Activated CD4-positive, alpha-beta T cell treated with anti-CD3 and anti-CD28 coated beads for 48 hours (primary cell): Measurements from ENCODE around the gene RAB3C.

ENCODE experiments used
- DNase-seq: peaks from one replicate; pipeline ENCODE4 v3.0.0-alpha.2; 2020

Gene RAB3C

DNA sequence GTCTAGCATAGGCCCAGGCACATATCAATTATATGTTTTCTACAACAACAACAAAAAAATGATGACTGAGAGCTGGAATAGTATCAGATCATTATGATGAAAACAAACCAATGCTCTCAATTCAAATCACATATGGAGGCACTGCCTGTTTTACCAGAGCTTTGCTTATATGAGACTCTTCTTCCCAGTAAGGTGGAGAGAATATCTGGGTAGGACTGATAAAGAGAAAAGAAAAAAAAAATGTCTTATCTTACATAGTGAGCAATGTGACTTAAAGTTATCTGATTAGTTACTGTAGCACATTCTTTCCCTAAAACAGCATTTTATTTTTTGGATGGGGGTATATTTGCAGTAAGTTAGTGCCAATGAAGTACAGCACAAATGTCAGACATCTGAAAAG, 154.8 kb downstream of the RAB3C start:
- no peak for DNase-seq

DNA sequence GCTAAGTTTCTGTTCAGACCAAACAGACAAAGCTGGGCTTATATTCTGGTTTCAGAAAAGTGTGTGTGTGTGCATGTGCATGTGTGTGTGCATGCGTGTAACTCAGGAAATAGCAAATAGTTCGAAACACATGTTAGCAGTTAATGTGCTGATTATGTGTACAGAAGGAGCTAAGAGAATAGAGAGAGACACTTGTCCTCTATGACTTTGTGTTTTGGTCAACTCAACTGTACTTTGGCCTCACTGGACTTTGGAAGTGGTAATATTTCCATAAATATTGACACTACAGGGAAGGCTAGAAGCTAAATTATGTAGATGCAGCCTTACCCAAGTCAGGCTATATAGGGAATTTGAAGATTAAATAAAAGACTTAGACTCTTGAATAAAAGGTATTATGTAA, 155.5 kb downstream of the RAB3C start:
- no peak for DNase-seq

DNA sequence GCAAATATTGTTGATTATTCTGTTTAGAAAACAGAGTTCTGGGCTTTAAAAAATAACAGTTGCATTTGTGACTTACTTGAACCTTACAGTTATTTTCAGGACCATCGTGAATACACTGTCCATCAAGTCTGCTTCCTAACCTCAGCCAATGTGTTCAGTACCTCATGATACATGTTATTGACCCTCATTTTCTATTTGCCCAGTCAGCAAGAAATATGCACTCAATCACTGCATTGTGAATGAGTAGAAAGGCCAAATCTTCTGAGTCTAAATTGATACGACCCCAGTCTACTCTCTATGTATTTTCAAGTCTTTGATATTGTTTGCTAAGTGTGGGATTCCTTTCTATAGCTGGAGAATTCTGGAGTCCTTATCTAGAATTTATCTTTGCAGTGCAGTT, 156.2 kb downstream of the RAB3C start:
- DNase-seq = no peak

DNA sequence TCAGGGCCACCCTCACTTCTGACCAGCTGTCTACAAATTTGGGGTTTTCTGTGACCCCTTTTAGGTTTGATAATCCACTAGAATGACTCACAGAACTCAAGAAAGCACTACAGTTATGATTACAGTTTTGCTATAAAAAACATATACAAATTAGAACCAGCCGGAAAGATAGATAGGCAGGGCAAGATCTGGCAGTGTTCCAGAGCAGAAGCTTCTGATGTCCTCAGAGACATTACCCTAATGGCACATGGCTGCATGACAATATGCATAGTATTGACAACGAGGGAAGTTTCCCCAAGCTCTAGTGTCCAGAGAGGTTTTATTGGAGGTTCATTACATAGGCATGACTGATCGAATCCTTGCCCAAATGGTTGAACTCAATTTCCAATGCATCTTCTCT, 158.1 kb downstream of the RAB3C start:
- no peak for DNase-seq

DNA sequence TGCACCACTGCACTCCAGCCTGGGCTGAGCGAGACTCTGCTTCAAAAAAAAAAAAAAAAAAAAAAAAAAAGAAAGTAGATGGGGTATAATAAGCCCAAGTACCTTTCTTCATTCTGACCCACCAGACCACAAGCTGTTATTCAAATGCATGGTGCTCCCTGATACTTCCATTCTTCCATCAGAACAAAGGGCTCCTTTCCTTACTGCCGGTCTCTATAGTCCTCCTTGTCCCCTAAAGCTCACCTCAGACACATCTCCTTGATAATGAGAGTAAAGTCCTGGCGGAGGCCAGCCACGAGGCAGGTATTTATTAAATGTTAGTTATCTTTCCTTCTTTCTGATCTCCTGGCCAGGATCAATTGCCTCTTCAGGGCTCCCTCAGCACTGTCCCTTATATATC, 162.5 kb downstream of the RAB3C start:
- no peak for DNase-seq

DNA sequence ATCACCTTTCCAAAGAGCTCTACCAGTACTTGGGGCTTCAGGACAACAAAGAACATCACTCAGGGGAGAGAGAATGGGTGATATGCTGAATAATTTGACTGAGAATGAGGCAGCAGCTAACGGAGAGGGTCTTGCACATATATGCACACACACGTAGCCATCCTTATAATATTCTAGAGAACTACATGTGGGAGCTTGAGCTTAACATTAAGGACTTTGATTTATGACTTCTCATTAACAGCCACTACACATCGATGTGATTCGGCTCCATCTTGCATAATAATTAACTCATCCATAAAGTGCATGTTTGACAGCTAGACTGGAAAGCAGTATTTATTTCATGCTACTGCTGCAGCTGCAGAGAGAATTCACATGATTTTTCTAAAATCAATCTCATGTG, 163.4 kb downstream of the RAB3C start:
- no peak for DNase-seq

DNA sequence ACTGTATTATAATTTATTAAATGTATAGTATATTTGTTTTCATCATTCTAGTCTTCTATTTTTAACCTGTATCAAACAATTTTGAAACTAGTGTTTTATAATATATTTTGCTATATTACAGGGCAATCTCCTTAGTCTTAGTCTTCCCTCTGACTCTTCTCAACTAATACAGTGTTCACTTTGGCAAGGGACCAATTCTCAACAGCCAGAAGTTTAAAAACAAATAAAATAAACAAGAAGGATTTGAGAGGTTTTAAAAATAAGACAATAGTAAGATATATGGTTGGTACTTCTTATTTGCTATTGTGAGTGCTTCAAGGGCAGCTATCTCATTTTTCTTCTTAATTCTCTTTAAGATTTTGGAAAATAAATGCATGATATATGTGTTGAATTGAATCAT, 167.2 kb downstream of the RAB3C start:
- DNase-seq = no peak

DNA sequence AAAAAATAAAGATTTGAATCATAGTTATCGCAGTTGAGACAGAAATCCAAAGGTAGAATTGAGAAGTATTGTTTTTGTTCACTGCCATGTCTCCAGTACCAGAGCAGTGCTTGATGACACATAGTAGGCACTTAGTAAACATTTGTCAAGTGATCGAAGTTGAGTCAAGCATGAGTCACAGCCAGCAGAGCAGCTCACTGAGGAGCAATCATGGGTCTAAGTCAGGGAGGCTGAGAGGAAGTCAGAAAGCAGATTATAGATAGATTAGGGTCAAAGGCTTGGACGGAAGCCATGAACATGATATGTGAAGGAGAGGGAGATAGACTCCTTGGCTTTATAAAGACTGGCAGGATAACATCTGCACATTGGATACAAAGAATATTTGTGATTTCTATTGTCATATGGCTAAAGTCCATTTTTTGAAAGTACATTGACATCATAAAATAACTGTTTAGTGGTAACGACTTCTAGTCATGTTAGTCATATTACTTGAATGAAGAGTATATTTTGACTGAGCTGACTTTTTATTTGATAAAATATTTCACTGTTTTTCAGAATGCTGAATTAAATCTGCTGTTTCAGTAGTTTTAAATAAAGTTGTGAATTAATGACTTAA, 168.5 kb downstream of the RAB3C start:
- DNase-seq = peak; percentile 41

DNA sequence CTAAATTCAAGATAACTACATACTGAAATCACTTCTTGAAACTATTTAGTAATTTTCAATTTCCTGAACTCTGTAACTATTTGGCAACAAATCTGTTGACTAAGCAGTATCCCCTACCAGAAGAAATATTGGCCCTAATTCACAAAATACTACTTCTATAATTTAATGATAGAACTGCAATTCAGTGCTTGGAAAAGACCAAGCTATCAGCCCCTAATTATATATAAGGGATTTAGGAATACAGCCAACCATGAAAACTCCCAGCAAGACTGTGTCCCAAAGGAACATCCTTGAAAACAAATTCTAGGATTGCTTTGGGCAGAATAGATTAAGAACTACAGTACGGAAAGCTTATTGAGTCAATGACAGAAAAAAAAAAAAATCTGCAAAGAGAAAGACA, 169.2 kb downstream of the RAB3C start:
- DNase-seq = no peak

DNA sequence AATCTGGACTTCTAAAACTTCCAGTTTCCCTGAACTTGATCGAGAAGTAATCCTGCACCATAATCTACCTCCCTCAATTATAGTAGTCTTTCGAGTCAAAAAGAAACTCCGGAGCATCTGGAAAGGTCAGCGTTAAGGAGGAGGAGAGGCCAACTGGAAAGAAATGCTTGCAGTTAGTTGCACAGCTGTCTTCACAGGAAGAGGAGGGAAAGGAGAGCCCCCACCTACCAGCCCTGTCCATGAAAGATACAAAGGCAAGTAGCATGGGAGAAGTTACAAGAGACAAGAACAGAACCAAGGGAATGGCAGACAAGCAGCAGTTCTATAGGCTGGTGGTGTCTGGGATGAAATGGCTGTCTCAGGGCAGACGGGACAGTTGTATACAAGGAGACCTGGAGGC, 170.6 kb downstream of the RAB3C start:
- DNase-seq = no peak

DNA sequence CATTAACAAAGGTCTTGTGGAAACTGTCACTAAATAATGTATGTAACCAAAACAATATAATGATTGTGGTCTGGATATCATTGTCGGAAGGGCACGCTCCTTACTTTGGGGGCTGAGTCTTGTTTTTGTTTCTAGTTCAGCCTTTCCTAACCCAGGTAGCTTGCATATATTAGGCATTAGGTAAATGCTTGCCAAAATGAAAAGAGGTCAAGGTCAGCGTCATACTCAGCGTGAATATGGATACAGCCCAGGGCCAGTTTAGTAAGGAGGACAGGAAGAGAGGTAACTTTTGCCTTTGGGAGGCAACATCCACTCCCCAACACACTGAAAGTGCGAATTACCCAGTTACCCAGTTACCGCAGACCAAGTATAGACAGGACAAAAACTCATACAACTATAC, 171.4 kb downstream of the RAB3C start:
- no peak for DNase-seq

DNA sequence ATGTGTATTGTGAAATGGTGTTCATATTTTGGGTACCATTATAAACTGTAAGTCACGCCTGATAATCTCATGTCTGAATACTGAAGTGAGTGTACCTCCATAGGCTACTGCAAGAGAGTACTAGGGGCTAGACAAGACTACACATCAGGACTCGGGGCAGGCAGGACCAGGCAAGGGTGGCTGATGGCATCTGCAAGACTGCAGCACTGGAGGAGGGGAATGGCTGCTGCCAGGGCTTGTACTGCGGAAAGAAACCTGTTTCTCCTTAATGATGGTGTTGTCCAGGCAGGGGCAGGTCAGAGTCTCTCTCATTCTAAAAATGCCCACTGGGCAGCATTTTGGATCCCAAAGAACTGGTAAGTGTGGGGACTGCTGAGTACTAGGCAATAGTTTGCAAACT, 172.5 kb downstream of the RAB3C start:
- no peak for DNase-seq

DNA sequence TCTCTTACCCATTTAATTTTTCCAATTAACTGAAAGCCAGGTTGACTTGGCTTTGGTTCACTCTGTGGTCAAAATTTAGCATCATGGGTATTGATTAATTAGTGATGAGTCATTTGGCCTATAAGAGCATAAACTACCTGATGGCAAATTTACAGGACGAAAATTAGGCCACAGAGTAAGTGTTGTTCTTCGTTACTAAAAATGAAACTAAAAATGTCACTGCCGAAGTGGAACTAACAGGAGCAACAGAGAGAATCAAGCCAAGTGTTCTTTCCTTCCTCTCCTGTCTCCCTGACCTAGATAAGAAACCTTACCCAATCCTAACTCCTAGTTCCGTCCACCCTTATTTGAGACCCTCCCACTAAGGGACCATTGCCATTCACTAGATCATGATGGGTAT, 176.9 kb downstream of the RAB3C start:
- no peak for DNase-seq

DNA sequence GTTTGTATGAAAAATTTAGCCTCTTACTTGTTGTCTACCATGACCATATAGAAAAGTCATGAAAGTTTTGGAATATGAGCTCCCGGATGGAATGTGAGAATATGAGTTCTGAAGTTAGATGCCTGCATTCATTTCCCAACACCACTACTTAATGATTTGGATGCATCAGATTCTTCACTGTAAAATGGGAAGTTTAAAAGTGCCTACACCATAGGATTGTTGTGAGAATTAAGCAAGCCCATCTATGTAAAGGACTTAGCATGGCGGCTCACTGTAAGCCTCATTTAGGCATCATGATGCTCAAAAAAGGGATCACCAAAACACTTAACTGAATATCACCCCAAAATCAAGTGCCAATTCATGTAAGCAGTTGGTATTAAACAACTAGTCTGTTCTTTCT, 177.3 kb downstream of the RAB3C start:
- DNase-seq = no peak

DNA sequence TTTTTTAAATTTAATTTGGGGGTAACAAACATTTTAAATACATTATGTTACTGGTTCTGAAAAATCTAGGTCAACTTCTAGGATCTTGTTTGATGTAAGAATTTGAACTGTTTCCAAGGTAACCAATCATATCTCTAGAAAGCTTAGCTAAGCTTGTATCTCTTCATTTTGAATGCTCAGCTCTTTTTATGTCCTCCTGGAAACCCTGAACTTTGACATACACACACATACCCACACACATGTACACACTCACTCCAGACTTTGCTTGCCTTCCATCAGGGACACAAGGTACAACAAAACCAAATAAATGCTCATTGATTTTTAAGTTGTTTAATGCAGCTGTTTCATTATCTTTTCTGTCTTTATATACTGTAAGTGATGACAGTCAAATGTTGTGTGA, 178.5 kb downstream of the RAB3C start:
- no peak for DNase-seq

DNA sequence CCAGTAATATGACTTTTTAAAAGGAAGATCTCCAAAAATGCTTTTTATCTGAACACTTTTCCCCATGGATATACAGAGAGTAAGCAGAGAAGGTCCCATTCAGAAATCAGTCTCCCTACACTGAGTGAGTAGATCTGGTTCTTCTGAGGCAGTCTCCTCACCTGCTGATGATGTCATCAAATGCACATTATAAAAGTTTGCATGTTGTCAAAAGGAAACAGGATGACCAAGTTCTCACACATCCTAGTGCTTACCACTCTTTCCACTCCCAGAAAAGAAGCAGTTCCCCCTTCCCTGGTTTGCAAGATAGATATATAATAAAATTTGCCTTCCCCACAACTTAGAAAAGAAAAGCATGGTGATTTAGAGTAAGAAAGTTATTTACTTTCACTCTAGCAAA, 180.5 kb downstream of the RAB3C start:
- DNase-seq = no peak

DNA sequence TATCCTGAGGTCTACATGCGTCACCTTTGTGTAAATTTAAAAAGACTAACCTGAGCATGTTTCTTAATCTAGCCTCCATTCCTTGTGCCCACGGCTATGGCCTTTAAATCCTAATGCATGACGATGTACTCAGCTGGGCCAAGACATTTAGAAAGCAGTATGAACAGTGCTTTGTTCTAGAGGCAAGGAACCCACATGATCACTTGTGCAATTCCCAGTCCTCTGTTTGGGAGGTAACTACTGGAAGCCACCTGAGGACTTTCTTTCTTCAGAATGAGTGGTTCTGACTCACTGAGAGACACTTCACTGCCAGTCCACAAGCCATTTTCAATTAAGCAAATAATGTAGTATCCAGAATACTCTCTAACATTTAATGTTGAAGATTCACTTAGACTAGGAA, 181.3 kb downstream of the RAB3C start:
- no peak for DNase-seq

DNA sequence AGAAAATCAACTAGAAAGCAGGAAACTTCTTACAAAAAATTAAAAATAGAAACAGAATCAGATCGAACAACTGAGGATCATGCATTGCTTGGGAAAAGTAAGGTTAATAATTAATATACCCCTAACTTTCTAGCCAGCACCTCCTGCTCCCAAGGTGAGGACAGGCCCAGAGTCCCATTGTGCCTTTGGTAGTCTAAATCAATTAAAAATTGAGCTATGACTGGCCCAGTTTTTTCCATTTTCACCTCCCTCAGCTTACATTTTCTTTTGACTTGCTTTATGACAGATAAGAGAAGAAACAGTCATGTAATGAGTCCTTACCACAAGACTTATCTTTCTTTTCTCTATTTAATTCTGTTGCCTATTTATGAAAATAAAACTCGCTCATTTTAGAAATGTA, 182.2 kb downstream of the RAB3C start:
- DNase-seq = no peak

DNA sequence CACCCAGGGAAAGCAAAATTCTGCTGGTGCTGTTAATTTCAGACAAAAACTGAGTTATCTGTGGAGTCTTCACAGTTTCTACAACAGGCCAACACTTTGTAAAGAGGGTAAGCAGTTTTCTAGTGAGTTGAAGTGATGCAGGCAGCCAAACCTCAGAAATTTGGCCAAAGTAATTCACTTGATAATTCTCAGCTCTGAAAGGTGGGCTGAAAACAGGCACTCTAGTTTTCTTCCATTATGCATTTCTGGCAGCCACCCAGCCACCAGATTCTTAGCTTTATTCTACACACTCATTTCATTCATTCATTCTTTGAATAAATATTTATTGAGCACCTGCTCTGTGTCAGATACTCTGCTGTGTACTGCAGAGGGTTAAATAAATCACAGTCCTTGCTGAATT, 184.2 kb downstream of the RAB3C start:
- no peak for DNase-seq

DNA sequence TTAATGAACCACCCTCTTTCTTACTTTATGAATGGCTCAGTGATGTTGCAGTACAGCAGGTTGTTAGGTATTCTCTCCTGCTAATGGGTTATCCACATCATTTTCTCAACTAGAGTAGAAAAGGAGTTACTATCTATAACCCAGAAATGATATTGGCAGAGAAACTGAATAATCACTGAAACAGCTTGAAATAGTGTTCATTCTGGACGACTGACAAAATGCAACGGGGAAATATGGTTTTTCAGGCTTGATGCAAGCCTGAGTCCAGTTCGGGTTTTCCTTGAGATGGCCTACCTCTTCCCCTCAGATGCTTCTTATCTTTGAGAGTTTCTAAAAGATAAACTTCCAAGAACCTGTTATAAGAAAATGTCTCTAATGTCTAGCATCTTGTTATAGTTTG, 187.3 kb downstream of the RAB3C start:
- no peak for DNase-seq

DNA sequence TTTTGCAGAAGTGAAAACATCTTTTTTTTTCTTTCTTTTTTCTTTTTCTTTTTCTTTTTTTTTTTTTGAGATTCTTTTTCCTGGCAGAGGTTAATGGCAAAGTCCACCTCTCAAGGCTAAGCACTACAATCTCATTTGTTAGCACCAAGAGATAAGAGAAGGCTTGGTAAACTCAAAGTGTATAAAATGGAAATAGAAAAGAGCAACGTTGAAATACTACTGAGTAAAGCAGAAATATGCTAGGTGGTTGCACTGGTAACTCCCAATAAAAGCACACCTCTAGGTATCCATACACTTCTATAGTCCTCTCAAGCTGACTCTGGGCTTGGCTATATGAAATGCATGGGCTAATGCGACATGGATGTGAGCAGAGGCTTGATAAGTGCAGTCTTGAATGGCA, 188.9 kb downstream of the RAB3C start:
- DNase-seq = no peak

DNA sequence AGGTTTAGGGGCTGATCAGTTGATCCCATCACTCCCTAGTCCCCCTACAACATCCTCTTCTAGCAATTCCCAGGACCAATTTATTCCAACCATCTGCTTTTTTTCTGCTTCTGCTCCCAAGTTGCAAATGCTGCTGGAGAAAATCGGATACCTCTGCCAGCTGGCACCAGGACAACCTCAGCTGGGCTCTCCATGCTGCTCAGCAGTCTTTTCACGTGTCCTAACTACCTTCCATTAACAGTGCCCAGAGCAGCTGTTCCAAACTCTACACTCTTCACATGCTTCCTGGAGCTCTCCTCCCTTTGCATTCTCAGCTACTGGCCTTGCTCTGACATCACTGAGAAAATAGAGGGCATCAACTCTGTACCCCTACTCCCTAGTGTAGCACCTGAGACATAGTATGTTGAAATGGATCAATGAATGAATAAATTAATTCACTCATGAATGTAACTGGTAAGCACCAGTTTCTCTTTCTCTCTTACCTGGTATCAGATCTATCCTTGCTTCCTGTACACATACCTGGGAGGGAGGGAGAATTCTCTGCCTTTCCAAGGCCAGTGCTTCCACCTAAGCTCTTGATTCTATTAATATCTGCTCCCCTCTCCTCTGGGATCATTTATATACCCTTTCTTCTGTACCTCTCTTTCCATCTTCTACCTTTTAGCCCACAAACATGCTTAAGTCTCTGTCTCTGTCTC, 191.0 kb downstream of the RAB3C start:
- DNase-seq = no peak

DNA sequence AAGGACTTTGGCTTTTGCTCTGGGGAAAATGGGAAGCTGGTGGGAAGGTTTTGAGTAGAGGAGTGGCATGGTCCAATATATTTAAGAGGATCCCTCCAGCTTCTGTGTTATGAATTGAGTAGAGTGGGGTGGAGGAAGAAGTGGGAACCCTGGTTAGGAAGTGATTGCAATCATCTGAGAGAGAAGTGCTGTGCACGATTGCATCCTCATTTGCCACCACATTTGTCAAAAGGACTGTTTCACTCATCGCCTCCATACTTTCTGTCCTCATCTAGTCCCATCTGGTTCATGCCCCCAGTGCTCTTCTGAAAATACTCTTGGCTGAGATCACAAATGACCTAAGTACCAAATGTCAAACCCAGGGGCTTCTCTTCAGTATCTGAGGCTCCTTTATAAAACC, 192.1 kb downstream of the RAB3C start:
- DNase-seq = no peak

DNA sequence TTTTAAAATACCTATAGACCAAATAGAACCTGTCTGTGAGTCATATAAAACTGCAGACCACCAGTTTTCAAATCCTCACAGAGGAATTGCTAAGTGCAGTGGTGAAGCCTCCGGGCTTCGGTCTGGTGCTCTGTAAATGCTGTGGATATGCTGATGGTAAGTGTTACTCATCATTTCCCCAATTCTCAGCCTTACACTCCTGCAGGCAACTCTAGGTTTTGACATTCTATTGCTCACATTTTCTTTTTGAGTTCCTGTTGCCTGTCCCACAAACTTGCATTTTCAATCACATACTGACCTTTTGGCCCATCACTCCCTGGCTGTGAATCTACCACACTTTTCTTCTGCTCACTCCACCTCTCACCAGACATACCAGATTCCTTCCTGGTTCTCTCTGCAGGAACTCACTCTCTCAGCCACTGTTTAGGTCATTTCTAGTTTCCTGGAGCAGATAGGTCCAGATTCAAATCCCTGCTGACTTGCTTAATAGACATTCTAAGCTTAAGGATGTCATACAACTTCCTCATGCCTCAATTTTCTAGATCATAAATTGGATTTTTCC, 192.9 kb downstream of the RAB3C start:
- peak; percentile 21 for DNase-seq

DNA sequence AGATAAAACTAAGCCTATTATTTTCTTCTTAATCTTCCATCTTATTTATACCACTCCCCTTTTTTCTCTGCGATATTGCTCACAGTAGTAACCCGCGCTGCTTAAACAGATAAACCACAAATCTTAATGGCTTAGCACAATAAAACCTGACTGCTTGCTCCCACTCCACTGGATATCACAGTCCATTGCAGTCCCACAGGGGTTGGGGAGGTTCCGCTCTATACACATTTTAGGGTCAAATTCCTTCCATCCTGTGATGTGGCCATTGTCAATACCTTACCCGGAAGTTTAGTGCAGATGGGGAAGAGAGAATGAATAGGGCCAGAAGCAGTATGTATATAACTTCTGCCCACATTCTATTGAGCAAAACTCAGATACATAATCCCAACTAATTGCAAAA, 193.7 kb downstream of the RAB3C start:
- no peak for DNase-seq
